ENCODE data around the gene MUC4.
"Not testable (repeated sequence)": the region's sequence is repeated elsewhere in the genome, so short reads cannot be mapped to it uniquely, and the experiment has no call there.

MUC4 gene

DNA sequence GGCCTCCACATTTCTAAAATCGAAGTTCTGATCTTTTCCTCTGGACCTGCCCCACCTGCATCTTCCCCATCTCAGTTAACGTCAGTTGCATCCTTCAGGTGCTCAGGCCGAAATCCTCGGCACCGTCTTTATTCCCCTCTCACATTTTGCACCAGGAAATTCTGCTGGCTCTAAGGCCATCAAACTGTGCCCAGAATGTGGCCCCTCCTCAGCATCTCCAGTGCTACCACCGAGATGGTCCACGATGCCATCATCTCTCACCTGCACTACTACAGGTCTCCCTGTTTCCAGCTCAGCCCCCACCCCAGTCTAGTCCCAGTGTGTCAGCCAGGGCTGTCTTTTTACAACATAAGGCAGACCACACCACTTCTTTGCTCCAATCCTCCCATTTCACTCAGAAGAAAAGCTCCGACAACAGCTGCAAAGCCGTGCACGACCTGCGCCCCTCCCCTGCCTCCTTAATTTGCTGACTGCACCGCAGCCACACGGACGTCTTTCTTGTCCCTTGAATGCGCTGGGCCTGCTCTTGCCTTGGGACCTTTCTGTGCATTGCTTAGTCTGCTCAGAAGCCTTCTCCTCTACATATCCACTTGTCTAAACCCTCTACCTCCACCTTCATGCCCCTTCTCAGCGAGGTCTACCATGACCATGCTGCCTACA lies 76.6 kb downstream of the MUC4 start:
- no peak for DNase-seq

DNA sequence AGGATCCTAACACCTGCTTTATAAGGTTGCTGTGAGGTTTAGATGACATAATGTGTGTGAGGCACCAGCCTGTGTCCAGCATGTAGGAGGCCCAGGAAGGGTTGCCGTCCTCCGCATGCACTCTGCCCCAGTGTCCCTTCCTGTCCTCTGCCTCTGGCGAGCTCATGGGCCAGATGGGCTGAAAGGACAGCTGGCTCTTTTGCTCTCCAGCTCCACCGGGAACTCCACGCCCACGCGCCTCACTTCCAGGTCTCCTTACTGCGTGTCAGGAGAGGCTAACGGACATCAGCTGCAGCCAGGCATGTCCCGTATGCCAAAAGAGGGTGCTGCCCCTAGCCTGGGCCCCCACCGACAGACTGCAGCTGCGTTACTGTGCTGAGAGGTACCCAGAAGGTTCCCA lies 78.8 kb downstream of the MUC4 start:
- no peak for DNase-seq

DNA sequence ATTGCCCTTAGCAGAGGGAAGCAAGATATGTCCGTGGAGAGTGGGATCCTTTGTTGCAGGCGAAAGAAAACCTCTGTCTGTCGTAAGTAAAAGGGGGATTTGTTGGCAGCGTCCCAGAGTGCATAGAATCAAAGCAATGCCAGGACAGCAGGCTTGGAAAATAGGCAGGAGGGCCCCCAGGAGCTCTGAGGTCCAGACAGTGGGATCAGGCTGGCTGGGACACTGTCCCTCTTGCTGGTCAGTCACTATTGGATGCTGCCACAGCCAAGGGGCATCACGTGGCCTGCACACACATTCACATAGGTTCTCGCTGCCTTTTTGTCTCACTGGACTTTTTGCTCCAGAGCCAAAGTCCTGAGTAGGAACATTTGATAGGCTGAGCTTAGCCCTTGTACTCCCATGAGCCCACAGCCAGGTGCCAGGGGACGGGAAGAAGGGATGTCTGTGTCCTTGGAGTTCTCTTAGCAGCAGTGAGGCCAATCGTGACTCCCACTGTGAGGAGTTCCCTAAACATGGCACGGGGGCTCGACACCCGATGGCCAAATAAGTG lies 80.3 kb downstream of the MUC4 start:
- DNase-seq: no peak

DNA sequence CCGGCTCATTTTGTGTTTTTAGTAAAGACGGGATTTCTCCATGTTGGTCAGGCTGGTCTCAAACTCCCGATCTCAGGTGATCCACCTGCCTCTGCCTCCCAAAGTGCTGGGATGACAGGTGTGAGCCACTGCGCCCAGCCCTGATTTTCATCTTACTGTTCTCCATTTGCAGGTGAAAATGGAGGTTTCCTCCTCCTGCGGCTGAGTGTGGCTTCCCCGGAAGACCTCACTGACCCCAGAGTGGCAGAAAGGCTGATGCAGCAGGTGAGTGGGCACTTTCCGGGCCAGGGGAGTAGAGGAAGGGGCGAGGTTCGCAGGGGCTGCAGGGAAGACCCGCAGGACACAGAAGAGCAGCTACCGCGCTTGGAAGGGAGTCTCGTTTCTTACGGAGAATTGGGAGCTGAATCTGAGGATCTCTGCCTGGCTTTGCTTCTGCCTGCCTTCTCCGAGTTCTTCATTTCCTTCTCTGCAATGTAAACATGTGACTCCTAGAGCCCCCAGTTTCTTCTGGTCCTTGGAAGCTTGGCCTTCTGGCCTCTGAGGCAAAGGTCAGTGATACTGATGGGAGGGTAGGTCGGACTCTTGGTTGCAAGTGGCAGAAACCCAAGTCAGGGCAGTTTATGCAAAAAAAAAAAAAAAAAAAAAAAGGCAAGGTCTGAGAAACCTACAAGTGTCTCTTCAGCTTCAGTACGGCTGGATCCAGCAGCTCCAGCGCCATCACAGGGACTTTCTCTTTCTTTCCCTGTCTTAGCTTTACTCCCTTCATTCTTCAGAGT lies 82.1 kb downstream of the MUC4 start:
- no peak for DNase-seq

DNA sequence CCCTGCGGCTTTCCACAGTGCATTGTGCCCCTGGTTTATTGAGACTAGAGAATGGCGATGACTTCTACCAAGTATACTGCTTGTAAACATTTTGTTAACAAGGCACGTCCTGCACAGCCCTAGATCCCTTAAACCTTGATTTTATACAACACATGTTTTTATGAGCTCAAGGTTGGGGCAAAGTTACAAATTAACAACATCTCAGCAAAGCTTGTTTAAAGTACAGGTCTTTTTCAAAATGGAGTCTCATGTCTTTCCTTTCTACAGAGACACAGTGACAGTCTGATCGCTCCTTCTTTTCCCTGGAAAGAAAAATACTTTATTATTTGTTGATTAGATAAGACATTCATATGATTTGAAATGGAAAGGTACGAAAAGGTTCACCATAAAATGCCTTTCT lies 82.9 kb downstream of the MUC4 start:
- not testable (repeated sequence) for DNase-seq

DNA sequence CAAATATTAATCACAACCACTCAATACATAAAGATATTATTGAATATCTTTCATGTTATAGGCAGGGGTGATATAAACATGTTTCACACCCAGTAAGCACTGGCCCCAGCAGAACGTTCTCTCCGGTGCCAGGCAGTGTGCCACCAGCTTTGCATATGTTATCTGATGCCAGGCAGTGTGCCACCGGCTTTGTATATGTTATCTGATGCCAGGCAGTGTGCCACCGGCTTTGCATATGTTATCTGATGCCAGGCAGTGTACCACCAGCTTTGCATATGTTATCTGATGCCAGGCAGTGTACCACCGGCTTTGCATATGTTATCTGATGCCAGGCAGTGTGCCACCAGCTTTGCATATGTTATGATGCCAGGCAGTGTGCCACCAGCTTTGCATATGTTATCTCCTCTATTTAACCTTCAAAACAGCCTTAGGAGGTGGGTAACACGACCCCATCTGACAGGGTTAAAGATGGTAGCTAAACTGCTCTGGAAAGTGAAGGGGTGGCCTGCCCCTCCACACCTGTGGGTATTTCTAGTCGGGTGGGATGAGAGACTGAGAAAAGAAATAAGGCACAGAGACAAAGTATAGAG lies 84.0 kb downstream of the MUC4 start:
- DNase-seq: no peak

DNA sequence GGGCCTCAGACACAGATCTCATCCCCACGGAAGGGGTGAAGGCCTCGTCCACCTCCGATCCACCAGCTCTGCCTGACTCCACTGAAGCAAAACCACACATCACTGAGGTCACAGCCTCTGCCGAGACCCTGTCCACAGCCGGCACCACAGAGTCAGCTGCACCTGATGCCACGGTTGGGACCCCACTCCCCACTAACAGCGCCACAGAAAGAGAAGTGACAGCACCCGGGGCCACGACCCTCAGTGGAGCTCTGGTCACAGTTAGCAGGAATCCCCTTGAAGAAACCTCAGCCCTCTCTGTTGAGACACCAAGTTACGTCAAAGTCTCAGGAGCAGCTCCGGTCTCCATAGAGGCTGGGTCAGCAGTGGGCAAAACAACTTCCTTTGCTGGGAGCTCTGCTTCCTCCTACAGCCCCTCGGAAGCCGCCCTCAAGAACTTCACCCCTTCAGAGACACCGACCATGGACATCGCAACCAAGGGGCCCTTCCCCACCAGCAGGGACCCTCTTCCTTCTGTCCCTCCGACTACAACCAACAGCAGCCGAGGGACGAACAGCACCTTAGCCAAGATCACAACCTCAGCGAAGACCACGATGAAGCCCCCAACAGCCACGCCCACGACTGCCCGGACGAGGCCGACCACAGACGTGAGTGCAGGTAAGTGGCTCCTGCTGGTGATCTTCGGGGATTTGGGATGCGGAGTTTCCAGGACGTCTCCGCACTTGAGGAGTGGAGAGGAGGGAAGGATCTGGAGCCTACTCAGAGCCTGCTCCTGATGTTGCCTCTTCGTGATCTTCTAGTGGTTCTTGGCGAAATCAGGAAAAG lies 85.6 kb downstream of the MUC4 start:
- not testable (repeated sequence) for DNase-seq

DNA sequence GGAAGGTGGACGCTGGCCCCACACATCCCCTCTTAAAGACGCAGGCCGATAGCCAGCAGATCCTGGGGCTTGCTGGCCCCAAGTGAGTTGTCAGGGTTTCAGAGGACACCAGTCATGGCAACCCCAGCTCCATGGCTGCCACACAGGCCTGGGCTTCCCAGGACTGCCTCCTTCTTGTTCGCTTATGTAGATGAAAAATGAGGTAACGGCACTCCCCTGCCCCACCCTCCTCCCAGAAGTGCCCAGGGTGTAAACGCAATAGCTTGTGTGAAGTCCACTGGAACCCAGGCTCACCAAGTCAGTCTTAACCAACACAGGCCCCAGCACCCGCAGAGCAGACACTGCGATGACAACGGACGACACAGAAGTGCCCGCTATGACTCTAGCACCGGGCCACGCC lies 87.4 kb downstream of the MUC4 start:
- not testable (repeated sequence) for DNase-seq

DNA sequence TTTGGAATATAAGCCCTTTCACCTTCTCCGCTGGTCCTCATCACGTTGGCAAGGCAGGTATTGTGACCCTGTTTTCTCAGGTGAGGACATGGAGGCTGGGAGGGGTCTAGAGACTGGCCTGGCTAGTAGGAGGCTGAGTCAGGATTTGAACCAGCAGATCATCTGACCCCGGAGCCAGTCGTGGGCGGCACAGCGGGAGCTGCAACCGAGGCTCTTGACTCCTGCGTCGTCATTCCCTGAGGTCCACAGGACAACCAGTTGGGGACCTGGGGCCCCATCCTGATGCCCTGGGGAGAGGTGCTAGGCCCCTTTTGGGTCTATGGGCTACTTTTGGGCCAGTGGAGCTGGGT lies 88.8 kb downstream of the MUC4 start:
- DNase-seq: not testable (repeated sequence)

DNA sequence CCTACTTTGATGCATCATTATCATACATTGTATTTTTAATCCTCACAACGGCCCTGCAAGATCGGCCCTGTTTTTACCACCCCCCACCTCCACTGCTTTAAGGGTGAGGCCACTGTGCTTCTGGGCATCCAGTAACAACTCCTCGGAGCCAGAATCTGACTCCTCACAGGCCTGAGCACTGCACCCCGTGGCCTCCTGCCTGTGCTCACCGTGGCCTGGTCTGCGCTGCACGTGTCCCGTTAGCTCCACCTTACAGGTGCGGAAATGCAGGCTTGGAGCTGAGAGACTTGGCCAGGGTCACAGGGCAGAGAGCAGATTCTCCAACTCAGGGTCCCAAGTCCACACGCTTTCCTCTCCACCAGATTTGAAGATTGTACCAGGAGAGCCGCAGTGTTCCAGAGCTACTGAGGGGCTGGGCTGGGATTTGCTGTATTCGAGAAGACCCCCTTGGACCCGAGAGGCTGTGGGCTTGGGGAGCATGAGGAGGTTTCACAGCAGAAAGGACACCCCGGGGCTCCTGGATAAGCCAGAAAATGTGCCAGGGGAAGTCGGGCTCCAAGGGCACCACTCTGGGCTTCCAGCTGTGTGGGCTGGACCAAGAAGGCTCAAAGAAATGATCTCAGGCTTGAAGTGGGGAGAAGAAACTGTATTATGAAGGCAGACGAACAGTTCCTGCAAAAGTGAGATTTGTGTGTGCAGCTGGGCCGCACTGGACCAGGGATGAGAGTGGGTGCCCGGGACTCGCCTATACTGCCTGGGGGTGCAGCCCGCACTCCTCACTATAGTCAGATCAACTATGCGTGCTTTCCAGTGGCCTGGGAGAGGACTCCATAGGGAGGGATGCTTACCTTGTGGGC lies 89.4 kb downstream of the MUC4 start:
- not testable (repeated sequence) for DNase-seq

DNA sequence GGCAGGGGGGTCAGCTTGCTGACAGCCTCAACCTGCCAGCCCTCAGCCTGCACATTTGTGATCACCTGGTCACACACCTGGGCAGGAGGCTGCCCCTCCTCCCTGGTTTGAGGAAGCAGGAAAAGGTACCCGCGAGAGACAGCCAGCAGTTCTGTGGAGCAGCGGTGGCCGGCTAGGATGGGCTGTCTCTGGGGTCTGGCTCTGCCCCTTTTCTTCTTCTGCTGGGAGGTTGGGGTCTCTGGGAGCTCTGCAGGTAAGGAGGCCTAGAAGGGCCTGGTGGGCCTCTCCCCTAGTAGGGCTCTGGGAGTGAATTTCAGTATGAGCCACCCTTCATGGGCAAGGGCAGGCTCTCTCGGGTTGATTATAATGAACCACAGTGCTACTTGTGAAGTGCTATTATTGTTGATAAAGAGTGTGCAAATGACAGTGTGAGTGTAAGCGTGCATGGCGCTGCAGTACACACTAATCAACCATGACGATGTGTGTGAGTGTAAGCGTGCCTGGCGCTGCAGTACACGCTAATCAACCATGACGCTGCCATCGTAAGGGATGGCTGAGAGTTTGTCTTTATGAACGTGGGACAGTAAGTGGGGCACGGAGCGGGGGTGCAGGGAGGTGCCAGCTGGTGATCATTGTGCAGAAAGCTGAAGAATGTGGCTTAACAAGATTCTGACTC lies 90.8 kb downstream of the MUC4 start, which contains the start of gene MUC20:
Gene MUC20, plus strand, starts transcription at position 148 of the 676 bp plus-strand sequence. Its CDS starts 30 bp downstream, at position 178.
- not testable (repeated sequence) for DNase-seq

DNA sequence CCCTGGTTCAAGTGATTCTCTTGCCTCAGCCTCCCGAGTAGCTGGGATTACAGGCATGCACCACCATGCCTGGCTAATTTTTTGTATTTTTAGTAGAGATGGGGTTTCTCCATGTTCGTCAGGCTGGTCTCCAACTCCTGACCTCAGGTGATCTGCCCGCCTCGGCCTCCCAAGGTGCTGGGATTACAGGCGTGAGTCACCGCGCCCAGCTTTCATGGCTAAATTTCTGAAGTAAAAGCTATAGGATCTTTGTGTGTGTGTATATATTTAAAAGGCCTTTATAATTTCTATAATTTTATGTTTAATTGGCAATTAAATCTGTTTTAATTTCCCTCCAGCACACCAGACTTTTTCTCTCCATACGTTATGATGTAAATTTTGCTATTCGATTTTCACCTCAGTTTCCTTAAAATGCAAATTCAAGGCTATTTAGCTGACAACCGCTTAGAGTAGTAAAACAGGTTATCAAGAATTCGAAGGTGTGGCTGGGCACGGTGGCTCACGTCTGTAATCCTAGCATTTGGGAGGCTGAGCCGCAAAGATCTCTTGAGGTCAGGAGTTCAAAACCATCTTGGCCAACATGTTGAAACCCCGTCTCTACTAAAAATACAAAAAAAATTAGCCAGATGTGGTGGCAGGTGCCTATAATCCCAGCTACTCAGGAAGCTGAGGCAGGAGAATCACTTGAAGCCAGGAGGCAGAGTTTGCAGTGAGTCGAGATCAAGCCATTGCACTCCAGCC lies 92.0 kb downstream of the MUC4 start:
- DNase-seq: not testable (repeated sequence)

DNA sequence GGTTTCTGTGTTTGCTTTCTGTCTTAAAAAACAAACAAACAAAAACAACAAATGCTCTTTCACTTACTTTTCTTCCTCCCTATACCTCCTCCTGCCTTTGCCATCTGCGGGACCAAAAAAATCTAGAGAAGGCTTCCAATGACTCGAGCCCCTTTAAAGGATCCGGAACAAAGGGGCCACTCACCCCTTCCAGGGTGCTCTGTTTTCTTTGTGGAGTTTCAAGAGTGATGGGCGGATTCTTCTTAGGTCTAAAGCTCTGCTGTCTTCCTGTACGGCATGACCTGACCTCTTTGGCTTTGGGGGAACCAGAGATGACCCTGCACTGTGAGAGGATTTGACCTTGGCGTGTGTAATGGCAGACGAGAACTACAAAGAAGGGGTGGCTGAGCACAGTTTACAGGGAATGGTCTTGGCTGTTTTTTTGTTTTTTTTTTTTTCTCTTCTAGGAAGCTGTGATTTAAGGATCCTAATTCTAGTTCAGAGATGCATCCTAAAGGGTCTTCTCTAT lies 93.2 kb downstream of the MUC4 start:
- DNase-seq: no peak

DNA sequence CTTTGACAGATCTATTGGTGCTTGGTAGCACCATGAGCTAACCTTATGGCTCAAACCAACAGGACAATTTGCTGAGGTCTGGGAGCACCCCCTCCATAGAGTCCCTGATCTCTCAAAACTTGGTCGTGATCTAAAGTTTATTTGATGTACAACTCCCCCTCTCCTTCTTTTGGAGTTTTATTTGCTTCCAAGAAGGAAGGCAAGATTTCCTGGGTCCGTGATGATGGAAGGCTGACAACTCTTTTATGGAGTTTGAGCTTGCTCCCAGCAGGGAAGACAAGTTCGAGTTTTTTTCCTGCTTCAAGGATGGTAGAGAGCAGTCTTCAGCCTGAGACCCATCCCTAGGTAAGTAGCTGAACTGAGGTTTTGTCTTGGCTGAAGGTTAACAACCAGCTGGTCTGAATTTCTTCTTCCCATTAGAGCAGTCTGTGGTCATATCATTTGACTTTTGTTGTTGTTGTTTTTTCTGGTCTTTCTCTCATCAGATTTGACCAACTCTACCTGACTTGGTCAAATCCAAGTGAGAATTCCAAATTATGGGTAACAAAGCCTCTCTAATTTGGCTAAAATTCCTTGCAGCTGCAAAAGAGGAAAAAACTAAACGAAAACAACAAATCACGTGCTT lies 93.8 kb downstream of the MUC4 start:
- DNase-seq: no peak

DNA sequence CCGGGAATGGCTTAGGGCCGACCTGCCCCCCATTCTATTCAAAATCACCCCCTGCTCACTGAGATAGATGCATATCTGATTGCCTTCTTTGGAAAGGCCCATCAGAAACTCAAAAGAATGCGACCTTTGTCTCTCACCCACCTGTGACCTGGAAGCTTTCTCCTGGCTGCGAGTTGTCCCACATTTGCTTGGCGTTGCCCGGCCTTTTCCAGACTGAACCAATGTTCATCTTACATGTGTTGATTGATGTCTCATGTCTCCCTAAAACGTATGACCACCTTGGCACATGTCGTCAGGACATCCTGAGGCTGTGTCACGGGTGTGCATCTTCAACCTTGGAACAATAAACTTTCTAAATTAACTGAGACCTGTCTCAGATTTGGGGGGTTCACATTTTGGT lies 94.3 kb downstream of the MUC4 start:
- no peak for DNase-seq

DNA sequence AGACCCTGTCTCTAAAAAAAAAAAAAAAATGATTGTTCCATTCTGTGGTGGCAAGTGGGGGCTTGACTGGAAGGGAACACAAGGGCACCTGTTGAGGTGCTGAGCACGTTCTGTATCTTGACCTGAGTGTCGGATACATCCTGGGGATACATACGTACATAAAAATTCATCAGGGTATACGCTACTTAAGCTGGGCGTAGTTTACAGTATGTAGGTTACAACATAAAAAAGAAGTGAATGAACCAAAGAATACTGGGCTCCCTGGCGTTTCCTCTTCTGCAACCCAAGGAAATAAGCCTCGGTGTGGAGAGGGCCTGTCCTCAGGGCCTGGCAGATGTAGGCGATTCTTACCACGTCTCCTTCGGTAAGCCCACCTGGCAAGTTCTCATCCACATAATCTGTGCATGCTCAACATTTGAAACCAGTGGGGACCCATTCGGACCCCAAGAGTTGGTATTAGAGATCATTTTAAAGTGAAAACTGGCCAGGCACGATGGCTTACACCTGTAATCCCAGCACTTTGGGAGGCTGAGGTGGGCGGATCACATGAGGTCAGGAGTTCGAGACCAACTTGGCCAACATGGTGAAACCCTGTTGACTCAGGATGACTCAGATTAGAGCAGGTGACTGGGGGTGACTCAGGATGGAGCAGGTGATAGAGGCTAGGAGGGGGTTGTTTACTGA lies 96.0 kb downstream of the MUC4 start:
- peak; percentile 64 for DNase-seq

DNA sequence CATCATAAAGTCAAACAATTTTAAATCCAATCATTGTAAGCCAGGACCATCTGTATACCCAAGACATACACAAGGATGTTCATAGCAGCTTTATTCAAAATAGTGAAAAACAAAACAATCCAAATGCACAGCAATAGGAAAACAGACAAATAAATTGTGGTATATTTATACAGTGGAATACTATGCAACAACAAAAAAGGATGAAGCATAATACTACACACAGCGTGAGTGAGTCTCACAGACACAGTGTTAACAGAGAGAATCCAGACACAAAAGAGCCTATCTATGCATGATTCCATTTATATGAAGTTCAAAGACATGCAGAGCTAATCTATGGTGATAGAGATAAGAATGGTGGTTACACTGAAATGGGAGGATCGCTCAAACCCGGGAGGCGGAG lies 96.6 kb downstream of the MUC4 start:
- DNase-seq: no peak

DNA sequence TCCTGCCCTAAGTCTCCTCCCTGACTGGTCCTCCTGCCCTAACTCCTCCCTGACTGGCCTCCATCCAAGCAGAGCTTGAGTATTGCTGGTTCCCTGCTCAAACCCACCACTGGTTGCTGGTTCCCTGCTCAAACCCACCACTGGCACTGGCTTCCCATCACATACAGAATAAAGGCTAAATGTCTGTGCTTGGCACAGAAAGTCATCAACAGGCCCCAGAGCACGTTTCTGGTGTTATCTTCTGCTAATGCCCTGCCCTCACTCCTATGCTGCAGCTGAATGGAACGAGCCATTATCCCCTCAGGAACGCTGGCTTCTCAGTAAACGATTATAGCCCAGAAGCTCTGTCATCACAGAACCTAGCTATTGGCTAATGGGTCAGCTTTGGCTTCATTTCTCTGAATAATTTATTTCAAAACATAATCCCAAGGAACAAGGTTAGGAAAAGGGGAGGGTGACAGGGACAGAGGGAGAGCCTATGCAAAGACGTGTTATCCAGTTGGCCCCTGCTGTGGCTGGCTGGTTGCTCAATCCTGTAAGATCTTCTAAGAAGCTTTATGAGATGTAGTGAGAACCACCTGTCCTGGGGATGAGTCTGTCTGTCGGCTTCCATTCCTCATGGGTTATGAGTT lies 97.2 kb downstream of the MUC4 start:
- DNase-seq: peak; percentile 59

DNA sequence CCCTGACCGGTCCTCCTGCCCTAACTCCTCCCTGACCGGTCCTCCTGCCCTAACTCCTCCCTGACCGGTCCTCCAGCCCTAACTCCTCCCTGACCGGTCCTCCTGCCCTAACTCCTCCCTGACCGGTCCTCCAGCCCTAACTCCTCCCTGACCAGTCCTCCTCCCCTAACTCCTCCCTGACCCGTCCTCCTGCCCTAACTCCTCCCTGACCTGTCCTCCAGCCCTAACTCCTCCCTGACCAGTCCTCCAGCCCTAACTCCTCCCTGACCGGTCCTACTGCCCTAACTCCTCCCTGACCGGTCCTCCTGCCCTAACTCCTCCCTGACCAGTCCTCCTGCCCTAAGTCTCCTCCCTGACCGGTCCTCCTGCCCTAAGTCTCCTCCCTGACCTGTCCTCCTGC lies 98.6 kb downstream of the MUC4 start:
- not testable (repeated sequence) for DNase-seq

Measured in HCEC 1CT (cell line).